ENCODE data around the gene MAL. TPM values are rescaled to one million over a fixed set of nuclear protein-coding genes. Genes with fewer than 3 reads are reported as not detected.

The MAL gene
- polyA plus RNA-seq, 1 of the 3 experiments (the other 2 are of a cell fraction), result not detected

DNA sequence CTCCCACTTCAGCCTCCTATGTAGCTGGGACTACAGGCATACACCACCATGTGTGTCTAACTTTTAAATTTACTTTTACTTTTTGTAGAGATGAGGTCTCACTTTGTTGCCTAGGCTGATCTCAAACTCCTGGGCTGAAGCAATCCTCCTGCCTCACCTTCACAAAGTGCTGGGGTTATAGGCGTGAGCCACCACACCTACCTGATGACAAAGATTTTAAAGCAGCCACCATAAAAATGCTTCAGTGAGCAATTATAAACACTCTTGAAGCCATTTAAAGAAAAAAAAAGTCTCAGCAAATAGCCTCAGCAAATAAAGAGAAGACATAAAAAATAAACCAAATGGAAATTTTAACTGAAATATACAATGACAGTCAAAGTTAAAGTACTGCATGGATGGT lies 60.5 kb downstream of the MAL start (continued):
- TF ChIP-seq, protein P1, sequence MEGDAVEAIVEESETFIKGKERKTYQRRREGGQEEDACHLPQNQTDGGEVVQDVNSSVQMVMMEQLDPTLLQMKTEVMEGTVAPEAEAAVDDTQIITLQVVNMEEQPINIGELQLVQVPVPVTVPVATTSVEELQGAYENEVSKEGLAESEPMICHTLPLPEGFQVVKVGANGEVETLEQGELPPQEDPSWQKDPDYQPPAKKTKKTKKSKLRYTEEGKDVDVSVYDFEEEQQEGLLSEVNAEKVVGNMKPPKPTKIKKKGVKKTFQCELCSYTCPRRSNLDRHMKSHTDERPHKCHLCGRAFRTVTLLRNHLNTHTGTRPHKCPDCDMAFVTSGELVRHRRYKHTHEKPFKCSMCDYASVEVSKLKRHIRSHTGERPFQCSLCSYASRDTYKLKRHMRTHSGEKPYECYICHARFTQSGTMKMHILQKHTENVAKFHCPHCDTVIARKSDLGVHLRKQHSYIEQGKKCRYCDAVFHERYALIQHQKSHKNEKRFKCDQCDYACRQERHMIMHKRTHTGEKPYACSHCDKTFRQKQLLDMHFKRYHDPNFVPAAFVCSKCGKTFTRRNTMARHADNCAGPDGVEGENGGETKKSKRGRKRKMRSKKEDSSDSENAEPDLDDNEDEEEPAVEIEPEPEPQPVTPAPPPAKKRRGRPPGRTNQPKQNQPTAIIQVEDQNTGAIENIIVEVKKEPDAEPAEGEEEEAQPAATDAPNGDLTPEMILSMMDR (IDR thresholded peaks at IDR 0.05), result no peak
- TF ChIP-seq NRF1 (IDR thresholded peaks at IDR 0.05; ENCODE audit: low read depth, low read length) (no peak), JUND (IDR thresholded peaks at IDR 0.05) (no peak)
- TF ChIP-seq, protein P2, sequence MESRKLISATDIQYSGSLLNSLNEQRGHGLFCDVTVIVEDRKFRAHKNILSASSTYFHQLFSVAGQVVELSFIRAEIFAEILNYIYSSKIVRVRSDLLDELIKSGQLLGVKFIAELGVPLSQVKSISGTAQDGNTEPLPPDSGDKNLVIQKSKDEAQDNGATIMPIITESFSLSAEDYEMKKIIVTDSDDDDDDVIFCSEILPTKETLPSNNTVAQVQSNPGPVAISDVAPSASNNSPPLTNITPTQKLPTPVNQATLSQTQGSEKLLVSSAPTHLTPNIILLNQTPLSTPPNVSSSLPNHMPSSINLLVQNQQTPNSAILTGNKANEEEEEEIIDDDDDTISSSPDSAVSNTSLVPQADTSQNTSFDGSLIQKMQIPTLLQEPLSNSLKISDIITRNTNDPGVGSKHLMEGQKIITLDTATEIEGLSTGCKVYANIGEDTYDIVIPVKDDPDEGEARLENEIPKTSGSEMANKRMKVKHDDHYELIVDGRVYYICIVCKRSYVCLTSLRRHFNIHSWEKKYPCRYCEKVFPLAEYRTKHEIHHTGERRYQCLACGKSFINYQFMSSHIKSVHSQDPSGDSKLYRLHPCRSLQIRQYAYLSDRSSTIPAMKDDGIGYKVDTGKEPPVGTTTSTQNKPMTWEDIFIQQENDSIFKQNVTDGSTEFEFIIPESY (IDR thresholded peaks at IDR 0.05; ENCODE audit: borderline replicate concordance, low read depth), result no peak

DNA sequence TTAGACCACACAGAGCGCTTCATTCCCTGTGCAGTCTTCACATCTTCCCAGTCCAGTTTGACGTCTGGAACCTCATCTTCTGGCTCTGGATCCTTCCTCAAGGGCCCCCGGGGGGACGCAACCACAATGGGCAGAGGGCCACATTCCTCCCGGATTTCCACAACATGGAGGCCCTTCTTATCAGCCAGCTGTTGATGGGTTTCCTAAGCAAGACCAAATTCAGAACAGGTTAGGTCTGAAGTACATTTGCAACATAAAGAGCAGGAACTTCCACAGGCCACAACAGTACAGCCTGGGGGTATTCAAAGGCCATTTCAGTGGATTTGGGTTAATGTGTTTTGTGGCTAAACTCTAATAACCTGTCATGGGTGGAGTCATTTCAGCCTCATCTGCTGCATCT lies 61.9 kb downstream of the MAL start:
- ChIA-PET POLR2A (no interaction called here), CTCF (interaction anchor here (0.9 to 1.5 kb wide), 3 partner anchors 10 to 28 kb away, joined by 3 to 10 read pairs (median 6); no protein-coding TSS in a partner anchor)
- TF ChIP-seq GATA2 (CRISPR knock-in tag; IDR thresholded peaks at IDR 0.05) (no peak), YY1 (IDR thresholded peaks at IDR 0.05; ENCODE audit: low read depth) (no peak), ELF1 (IDR thresholded peaks at IDR 0.05) (no peak), EZH2phosphoT487 (IDR thresholded peaks at IDR 0.05; ENCODE audit: borderline replicate concordance, low read depth) (no peak), CHD2 (IDR thresholded peaks at IDR 0.05; ENCODE audit: low read length, partially characterized antibody) (no peak), TEAD4 (IDR thresholded peaks at IDR 0.05; ENCODE audit: borderline replicate concordance, insufficient read depth) (no peak), NFIC (IDR thresholded peaks at IDR 0.05; ENCODE audit: borderline replicate concordance) (no peak), FOXJ3 (CRISPR knock-in tag; IDR thresholded peaks at IDR 0.05) (no peak), RXRA (IDR thresholded peaks at IDR 0.05; ENCODE audit: borderline replicate concordance, low read depth) (no peak)
- TF ChIP-seq, protein P3, sequence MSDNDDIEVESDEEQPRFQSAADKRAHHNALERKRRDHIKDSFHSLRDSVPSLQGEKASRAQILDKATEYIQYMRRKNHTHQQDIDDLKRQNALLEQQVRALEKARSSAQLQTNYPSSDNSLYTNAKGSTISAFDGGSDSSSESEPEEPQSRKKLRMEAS (IDR thresholded peaks at IDR 0.05; ENCODE audit: low read depth), result no peak
- TF ChIP-seq, protein P4, sequence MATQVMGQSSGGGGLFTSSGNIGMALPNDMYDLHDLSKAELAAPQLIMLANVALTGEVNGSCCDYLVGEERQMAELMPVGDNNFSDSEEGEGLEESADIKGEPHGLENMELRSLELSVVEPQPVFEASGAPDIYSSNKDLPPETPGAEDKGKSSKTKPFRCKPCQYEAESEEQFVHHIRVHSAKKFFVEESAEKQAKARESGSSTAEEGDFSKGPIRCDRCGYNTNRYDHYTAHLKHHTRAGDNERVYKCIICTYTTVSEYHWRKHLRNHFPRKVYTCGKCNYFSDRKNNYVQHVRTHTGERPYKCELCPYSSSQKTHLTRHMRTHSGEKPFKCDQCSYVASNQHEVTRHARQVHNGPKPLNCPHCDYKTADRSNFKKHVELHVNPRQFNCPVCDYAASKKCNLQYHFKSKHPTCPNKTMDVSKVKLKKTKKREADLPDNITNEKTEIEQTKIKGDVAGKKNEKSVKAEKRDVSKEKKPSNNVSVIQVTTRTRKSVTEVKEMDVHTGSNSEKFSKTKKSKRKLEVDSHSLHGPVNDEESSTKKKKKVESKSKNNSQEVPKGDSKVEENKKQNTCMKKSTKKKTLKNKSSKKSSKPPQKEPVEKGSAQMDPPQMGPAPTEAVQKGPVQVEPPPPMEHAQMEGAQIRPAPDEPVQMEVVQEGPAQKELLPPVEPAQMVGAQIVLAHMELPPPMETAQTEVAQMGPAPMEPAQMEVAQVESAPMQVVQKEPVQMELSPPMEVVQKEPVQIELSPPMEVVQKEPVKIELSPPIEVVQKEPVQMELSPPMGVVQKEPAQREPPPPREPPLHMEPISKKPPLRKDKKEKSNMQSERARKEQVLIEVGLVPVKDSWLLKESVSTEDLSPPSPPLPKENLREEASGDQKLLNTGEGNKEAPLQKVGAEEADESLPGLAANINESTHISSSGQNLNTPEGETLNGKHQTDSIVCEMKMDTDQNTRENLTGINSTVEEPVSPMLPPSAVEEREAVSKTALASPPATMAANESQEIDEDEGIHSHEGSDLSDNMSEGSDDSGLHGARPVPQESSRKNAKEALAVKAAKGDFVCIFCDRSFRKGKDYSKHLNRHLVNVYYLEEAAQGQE (IDR thresholded peaks at IDR 0.05; ENCODE audit: low read depth, low read length), result no peak
- TF ChIP-seq, protein P5, sequence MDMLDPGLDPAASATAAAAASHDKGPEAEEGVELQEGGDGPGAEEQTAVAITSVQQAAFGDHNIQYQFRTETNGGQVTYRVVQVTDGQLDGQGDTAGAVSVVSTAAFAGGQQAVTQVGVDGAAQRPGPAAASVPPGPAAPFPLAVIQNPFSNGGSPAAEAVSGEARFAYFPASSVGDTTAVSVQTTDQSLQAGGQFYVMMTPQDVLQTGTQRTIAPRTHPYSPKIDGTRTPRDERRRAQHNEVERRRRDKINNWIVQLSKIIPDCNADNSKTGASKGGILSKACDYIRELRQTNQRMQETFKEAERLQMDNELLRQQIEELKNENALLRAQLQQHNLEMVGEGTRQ (IDR thresholded peaks at IDR 0.05; ENCODE audit: borderline replicate concordance, low read depth, low read length), result no peak
- TF ChIP-seq, protein P1 (IDR thresholded peaks at IDR 0.05), result no peak
- Histone ChIP-seq H3K36me3 (replicated peaks in 1 of 2; ENCODE audit: control insufficient read depth in 1 of 2, insufficient read depth in 2 of 2, low read length in 1 of 2) (peaks cover 29 to 45% of the 10 kb centered on the region in 2 experiments), H3K9ac (no peak overlapping the region), H2AFZ (ENCODE audit: low read depth) (no peak overlapping the region), H3F3A (replicated peaks; ENCODE audit: insufficient read depth) (no peaks in the 10 kb centered on the region), H3K27me3 (ENCODE audit: insufficient read depth) (no peaks in the 10 kb centered on the region), H3K9me2 (no peaks in the 10 kb centered on the region), H3K4me2 (no peak overlapping the region), H3K9me3 (no peaks in the 10 kb centered on the region), H4K20me1 (ENCODE audit: insufficient read depth) (no peaks in the 10 kb centered on the region), H3K4me3 (ENCODE audit: low read depth in 2 of 2, low read length in 1 of 2) (no peak overlapping the region), H3K79me2 (ENCODE audit: insufficient read depth) (no peaks in the 10 kb centered on the region), H3K4me1 (ENCODE audit: control insufficient read depth in 1 of 2, insufficient read depth in 2 of 2, low read depth in 1 of 2, low read length in 1 of 2) (no peaks in the 10 kb centered on the region), H3K27ac (ENCODE audit: low read depth in 2 of 2, low read length in 1 of 2) (no peak overlapping the region)
- no peak for DNase-seq
- 98% methylated on average over 5 of the region's 5 CpGs for WGBS (ENCODE audit: low lambda C conversion rate)

Data from SK-N-SH (cell line).